Hepatocyte (in vitro differentiated cells): Measurements from ENCODE around the gene DBX1.

Experiments
- CTCF ChIP-seq: fragments of 200-600 bp; sonication (generic); IDR thresholded peaks from 2 replicates; pipeline ENCODE4 v1.5.1; 2016; ENCODE audit warnings: antibody characterized with exemption, mild to moderate bottlenecking; ENCODE audit not compliant: poor library complexity
- EZH2 ChIP-seq: fragments of 200-600 bp; sonication (generic); IDR thresholded peaks from 2 replicates; pipeline ENCODE4 v1.6.1; 2016; ENCODE audit warnings: antibody characterized with exemption, mild to moderate bottlenecking, borderline replicate concordance
- EZH2phosphoT487 ChIP-seq: fragments of 200-600 bp; sonication (generic); IDR thresholded peaks from one replicate; pipeline ENCODE4 v1.6.1; 2018; ENCODE audit warnings: antibody characterized with exemption, mild to moderate bottlenecking, low read depth, moderate library complexity; ENCODE audit not compliant: unreplicated experiment, severe bottlenecking

- TF ChIP-seq EZH2 (no peak), CTCF (no peak), EZH2phosphoT487 (no peak)
Observed at GRCh38 chr11:20197881-20198280, 37.6 kb upstream of the DBX1 start.
